ENCODE measurements around the gene ADAMTS17. TPM values are rescaled to one million over a fixed set of nuclear protein-coding genes. Genes with fewer than 3 reads are reported as not detected.

The ADAMTS17 gene
- total RNA-seq, 1 experiment from 2014 or later = 1.8 TPM

GRCh38 chr15:100196326-100197058, 145.3 kb downstream of the ADAMTS17 start (continued):
- TF ChIP-seq USF2 (CRISPR knock-in tag; IDR thresholded peaks at IDR 0.05) = no peak

- Mint-ChIP-seq H3K36me3 (no peaks in the 10 kb centered on the region), H3K4me3 (no peak overlapping the region), H3K27me3 (ENCODE audit: low read depth) (peaks cover 4% of the 10 kb centered on the region; the same call in 1 of the 2 replicates), H3K9me3 (no peaks in the 10 kb centered on the region), H3K4me1 (peaks cover 25% of the 10 kb centered on the region), H3K27ac (no peak overlapping the region)
- no peak for DNase-seq (ENCODE audit: low spot score)
- no peak for ATAC-seq
- ChIA-PET POLR2A (no interaction called here), CTCF (interaction anchor here (1.3 to 1.5 kb wide), 2 partner anchors 147 to 155 kb away, joined by 4 to 6 read pairs; partner anchors contain the start of gene ADAMTS17)
- TF ChIP-seq TEAD4 (CRISPR knock-in tag; IDR thresholded peaks at IDR 0.05) (no peak), ZNF317 (CRISPR knock-in tag; IDR thresholded peaks at IDR 0.05; ENCODE audit: borderline replicate concordance, low read depth) (no peak), NR1H2 (CRISPR knock-in tag; IDR thresholded peaks at IDR 0.05) (no peak), ZNF138 (CRISPR knock-in tag; conservative IDR thresholded peaks at IDR 0.05) (no peak), ETV6 (CRISPR knock-in tag; IDR thresholded peaks at IDR 0.05) (no peak)
- TF ChIP-seq, protein P1, sequence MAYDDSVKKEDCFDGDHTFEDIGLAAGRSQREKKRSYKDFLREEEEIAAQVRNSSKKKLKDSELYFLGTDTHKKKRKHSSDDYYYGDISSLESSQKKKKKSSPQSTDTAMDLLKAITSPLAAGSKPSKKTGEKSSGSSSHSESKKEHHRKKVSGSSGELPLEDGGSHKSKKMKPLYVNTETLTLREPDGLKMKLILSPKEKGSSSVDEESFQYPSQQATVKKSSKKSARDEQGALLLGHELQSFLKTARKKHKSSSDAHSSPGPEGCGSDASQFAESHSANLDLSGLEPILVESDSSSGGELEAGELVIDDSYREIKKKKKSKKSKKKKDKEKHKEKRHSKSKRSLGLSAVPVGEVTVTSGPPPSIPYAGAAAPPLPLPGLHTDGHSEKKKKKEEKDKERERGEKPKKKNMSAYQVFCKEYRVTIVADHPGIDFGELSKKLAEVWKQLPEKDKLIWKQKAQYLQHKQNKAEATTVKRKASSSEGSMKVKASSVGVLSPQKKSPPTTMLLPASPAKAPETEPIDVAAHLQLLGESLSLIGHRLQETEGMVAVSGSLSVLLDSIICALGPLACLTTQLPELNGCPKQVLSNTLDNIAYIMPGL (CRISPR knock-in tag; IDR thresholded peaks at IDR 0.05) = no peak
- TF ChIP-seq, protein P2, sequence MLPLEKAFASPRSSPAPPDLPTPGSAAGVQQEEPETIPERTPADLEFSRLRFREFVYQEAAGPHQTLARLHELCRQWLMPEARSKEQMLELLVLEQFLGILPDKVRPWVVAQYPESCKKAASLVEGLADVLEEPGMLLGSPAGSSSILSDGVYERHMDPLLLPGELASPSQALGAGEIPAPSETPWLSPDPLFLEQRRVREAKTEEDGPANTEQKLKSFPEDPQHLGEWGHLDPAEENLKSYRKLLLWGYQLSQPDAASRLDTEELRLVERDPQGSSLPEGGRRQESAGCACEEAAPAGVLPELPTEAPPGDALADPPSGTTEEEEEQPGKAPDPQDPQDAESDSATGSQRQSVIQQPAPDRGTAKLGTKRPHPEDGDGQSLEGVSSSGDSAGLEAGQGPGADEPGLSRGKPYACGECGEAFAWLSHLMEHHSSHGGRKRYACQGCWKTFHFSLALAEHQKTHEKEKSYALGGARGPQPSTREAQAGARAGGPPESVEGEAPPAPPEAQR (CRISPR knock-in tag; IDR thresholded peaks at IDR 0.05) = no peak
Measured at GRCh38 chr15:100194996-100195395, 146.8 kb downstream of the ADAMTS17 start.

GRCh38 chr15:100193277-100193860, 148.4 kb downstream of the ADAMTS17 start:
- TF ChIP-seq, protein P2 (CRISPR knock-in tag; IDR thresholded peaks at IDR 0.05) = no peak
- TF ChIP-seq, protein P3, sequence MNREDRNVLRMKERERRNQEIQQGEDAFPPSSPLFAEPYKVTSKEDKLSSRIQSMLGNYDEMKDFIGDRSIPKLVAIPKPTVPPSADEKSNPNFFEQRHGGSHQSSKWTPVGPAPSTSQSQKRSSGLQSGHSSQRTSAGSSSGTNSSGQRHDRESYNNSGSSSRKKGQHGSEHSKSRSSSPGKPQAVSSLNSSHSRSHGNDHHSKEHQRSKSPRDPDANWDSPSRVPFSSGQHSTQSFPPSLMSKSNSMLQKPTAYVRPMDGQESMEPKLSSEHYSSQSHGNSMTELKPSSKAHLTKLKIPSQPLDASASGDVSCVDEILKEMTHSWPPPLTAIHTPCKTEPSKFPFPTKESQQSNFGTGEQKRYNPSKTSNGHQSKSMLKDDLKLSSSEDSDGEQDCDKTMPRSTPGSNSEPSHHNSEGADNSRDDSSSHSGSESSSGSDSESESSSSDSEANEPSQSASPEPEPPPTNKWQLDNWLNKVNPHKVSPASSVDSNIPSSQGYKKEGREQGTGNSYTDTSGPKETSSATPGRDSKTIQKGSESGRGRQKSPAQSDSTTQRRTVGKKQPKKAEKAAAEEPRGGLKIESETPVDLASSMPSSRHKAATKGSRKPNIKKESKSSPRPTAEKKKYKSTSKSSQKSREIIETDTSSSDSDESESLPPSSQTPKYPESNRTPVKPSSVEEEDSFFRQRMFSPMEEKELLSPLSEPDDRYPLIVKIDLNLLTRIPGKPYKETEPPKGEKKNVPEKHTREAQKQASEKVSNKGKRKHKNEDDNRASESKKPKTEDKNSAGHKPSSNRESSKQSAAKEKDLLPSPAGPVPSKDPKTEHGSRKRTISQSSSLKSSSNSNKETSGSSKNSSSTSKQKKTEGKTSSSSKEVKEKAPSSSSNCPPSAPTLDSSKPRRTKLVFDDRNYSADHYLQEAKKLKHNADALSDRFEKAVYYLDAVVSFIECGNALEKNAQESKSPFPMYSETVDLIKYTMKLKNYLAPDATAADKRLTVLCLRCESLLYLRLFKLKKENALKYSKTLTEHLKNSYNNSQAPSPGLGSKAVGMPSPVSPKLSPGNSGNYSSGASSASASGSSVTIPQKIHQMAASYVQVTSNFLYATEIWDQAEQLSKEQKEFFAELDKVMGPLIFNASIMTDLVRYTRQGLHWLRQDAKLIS (CRISPR knock-in tag; IDR thresholded peaks at IDR 0.05; ENCODE audit: borderline replicate concordance) = no peak
- TF ChIP-seq, protein P4, sequence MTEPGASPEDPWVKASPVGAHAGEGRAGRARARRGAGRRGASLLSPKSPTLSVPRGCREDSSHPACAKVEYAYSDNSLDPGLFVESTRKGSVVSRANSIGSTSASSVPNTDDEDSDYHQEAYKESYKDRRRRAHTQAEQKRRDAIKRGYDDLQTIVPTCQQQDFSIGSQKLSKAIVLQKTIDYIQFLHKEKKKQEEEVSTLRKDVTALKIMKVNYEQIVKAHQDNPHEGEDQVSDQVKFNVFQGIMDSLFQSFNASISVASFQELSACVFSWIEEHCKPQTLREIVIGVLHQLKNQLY (CRISPR knock-in tag; IDR thresholded peaks at IDR 0.05) = no peak
- TF ChIP-seq FOXK1 (CRISPR knock-in tag; IDR thresholded peaks at IDR 0.05) = no peak
- TF ChIP-seq, protein P5, sequence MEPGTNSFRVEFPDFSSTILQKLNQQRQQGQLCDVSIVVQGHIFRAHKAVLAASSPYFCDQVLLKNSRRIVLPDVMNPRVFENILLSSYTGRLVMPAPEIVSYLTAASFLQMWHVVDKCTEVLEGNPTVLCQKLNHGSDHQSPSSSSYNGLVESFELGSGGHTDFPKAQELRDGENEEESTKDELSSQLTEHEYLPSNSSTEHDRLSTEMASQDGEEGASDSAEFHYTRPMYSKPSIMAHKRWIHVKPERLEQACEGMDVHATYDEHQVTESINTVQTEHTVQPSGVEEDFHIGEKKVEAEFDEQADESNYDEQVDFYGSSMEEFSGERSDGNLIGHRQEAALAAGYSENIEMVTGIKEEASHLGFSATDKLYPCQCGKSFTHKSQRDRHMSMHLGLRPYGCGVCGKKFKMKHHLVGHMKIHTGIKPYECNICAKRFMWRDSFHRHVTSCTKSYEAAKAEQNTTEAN (CRISPR knock-in tag; IDR thresholded peaks at IDR 0.05) = no peak
- no peak for TF ChIP-seq NR3C1 (CRISPR knock-in tag; conservative IDR thresholded peaks at IDR 0.05; ENCODE audit: low read depth)
- no peak for TF ChIP-seq EMX1 (CRISPR knock-in tag; IDR thresholded peaks at IDR 0.05)
- no peak for ATAC-seq
- H3K36me3 Mint-ChIP-seq = no peaks in the 10 kb centered on the region
- H3K9me3 Mint-ChIP-seq = no peaks in the 10 kb centered on the region
- peaks cover 25% of the 10 kb centered on the region for H3K4me1 Mint-ChIP-seq
- H3K27me3 Mint-ChIP-seq (ENCODE audit: low read depth) = peaks cover 4% of the 10 kb centered on the region; the same call in 1 of the 2 replicates
- H3K4me3 Mint-ChIP-seq = no peak overlapping the region
- CTCF ChIA-PET = no interaction called here
- no peak overlapping the region for H3K27ac Mint-ChIP-seq
- POLR2A ChIA-PET = interaction anchor here (1.1 kb wide), 1 partner anchor 163 kb away, joined by 3 read pairs; no protein-coding TSS in a partner anchor
- no peak for DNase-seq (ENCODE audit: low spot score)
